ENCODE results near the gene HS3ST2.
A peak's percentile ranks its signal among the peaks of the same experiment; 100 is the strongest.

HS3ST2 gene

DNA sequence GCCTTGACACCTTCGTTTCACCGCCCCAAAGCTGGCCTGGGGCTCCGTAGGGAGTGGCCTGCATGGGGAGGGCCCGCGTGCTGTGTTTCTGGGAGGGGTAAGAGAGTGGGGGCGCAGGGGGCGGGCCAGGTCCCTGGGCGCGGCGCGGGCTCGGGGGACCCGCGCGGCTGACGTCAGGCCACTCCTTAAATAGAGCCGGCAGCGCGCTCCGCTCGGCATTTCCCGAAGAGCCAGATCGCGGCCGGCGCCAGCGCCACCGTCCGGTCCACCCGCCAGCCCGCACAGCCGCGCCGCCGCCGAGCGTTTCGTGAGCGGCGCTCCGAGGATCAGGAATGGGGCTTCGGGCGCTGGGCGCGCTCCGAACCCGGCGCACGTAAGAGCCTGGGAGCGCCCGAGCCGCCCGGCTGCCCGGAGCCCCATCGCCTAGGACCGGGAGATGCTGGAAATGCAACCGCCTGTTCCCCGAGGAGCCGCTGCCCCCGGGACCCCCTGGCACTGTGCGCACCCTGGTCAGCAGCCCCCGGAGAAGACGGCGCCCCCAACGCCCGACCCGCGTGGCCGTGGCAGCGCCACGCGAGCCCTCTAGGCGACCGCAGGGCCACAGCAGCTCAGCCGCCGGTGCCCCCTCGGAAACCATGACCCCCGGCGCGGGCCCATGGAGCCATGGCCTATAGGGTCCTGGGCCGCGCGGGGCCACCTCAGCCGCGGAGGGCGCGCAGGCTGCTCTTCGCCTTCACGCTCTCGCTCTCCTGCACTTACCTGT lies at the start of gene HS3ST2:
HS3ST2 (plus strand) TSS at position 215 of the 763 bp plus-strand sequence; CDS start at position 664, 449 bp downstream.
- Histone ChIP-seq H3K27ac (ENCODE audit: low read depth in 2 of 2, low read length in 2 of 2) (no peak within 1 kb of the TSS), H3K9me3 (ENCODE audit: control insufficient read depth in 2 of 2, low read length in 2 of 2) (no peaks in the 10 kb centered on the region), H3K36me3 (ENCODE audit: control insufficient read depth in 2 of 2, insufficient read depth in 2 of 2, low read length in 2 of 2) (no peaks in the 10 kb centered on the region), H3K27me3 (ENCODE audit: control insufficient read depth in 2 of 2, insufficient read depth in 2 of 2, low read length in 2 of 2) (peaks cover 20 to 28% of the 10 kb centered on the region in 2 donors), H3K9ac (ENCODE audit: low read depth in 1 of 2, low read length in 2 of 2) (peak within 1 kb of the TSS in 1 of 2 donors; percentile 34), H3K4me1 (ENCODE audit: control insufficient read depth in 2 of 2, insufficient read depth in 2 of 2, low read length in 2 of 2) (peaks cover 0 to 5% of the 10 kb centered on the region in 2 donors), H3K4me3 (ENCODE audit: low read length in 2 of 2) (peak within 1 kb of the TSS; percentile 22 to 26)

DNA sequence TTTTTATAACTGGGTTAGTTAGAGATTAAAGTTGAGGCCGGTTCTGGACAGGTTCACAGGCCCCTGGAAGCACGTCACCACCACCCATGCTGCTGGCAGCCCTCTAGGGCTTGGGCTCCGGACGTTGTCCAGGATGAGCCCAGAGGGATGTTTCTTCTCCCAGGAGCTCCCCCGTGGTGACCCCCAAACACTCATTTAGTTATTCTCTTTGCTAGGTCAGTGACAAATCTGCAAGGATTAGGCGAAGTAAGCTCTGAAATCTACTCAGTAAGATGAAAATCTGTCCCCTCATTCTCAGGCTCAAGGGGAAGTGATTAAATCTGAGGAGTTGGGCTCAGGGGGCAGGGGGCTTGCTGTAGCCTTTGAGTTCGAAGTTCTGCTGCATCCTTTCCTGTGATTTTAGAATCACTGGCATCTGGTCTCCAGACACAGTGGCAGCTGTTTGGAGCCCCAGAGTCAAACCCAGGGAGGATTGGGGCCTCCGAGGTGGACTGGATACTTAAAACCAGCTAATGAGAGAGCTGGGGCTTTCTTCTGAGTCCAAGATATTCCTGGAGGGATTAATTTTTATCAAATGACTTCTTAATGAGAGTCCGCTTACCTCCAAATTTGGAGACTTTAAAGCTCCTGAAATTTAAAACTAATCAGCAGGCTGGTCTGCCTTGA lies 49.2 kb upstream of the HS3ST2 start:
- Histone ChIP-seq H3K9me3 (ENCODE audit: control insufficient read depth in 2 of 2, low read length in 2 of 2) (no peaks in the 10 kb centered on the region), H3K27ac (ENCODE audit: low read depth in 2 of 2, low read length in 2 of 2) (no peak overlapping the region), H3K4me3 (ENCODE audit: low read length in 2 of 2) (no peak overlapping the region), H3K36me3 (ENCODE audit: control insufficient read depth in 2 of 2, insufficient read depth in 2 of 2, low read length in 2 of 2) (no peaks in the 10 kb centered on the region), H3K27me3 (ENCODE audit: control insufficient read depth in 2 of 2, insufficient read depth in 2 of 2, low read length in 2 of 2) (no peaks in the 10 kb centered on the region), H3K9ac (ENCODE audit: low read depth in 1 of 2, low read length in 2 of 2) (no peak overlapping the region), H3K4me1 (ENCODE audit: control insufficient read depth in 2 of 2, insufficient read depth in 2 of 2, low read length in 2 of 2) (no peaks in the 10 kb centered on the region)

- H3K27me3 ChIP-seq (ENCODE audit: control insufficient read depth in 2 of 2, insufficient read depth in 2 of 2, low read length in 2 of 2) = peaks cover 0 to 4% of the 10 kb centered on the region in 2 donors
- no peaks in the 10 kb centered on the region for H3K4me1 ChIP-seq (ENCODE audit: control insufficient read depth in 2 of 2, insufficient read depth in 2 of 2, low read length in 2 of 2)
- no peak overlapping the region for H3K4me3 ChIP-seq (ENCODE audit: low read length in 2 of 2)
- H3K9ac ChIP-seq (ENCODE audit: low read depth in 1 of 2, low read length in 2 of 2) = no peak overlapping the region
- no peaks in the 10 kb centered on the region for H3K36me3 ChIP-seq (ENCODE audit: control insufficient read depth in 2 of 2, insufficient read depth in 2 of 2, low read length in 2 of 2)
- H3K27ac ChIP-seq (ENCODE audit: low read depth in 2 of 2, low read length in 2 of 2) = no peak overlapping the region
- no peaks in the 10 kb centered on the region for H3K9me3 ChIP-seq (ENCODE audit: control insufficient read depth in 2 of 2, low read length in 2 of 2)
Observed at GRCh38 chr16:22765479-22765878, 48.5 kb upstream of the HS3ST2 start.

GRCh38 chr16:22770866-22771265 lies 43.1 kb upstream of the HS3ST2 start:
- H3K4me1 ChIP-seq (ENCODE audit: control insufficient read depth in 2 of 2, insufficient read depth in 2 of 2, low read length in 2 of 2) = no peaks in the 10 kb centered on the region
- H3K4me3 ChIP-seq (ENCODE audit: low read length in 2 of 2) = no peak overlapping the region
- H3K9ac ChIP-seq (ENCODE audit: low read depth in 1 of 2, low read length in 2 of 2) = no peak overlapping the region
- peaks cover 2 to 8% of the 10 kb centered on the region in 2 donors for H3K27me3 ChIP-seq (ENCODE audit: control insufficient read depth in 2 of 2, insufficient read depth in 2 of 2, low read length in 2 of 2)
- no peaks in the 10 kb centered on the region for H3K9me3 ChIP-seq (ENCODE audit: control insufficient read depth in 2 of 2, low read length in 2 of 2)
- H3K27ac ChIP-seq (ENCODE audit: low read depth in 2 of 2, low read length in 2 of 2) = no peak overlapping the region
- H3K36me3 ChIP-seq (ENCODE audit: control insufficient read depth in 2 of 2, insufficient read depth in 2 of 2, low read length in 2 of 2) = no peaks in the 10 kb centered on the region

DNA sequence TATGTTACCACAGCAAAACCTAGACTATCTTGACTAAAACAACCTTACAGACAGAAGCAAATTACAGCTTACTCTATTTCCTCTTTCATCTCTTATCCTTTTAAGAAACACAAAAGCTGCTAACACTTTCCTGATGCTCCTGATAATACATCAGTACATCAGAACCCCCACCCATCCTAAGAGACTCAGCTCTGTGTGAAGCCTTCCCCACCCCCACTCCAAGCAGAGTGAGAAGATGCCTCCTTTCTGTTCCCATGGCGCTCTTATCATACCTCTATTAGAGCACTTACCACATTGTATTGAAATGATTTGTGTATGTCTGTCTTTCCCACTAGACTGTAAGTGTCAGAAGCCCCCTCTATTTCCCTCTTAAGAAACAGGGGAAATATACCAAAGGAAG lies 42.4 kb upstream of the HS3ST2 start:
- H3K36me3 ChIP-seq (ENCODE audit: control insufficient read depth in 2 of 2, insufficient read depth in 2 of 2, low read length in 2 of 2) = no peaks in the 10 kb centered on the region
- H3K4me1 ChIP-seq (ENCODE audit: control insufficient read depth in 2 of 2, insufficient read depth in 2 of 2, low read length in 2 of 2) = no peaks in the 10 kb centered on the region
- no peak overlapping the region for H3K4me3 ChIP-seq (ENCODE audit: low read length in 2 of 2)
- H3K27me3 ChIP-seq (ENCODE audit: control insufficient read depth in 2 of 2, insufficient read depth in 2 of 2, low read length in 2 of 2) = peaks cover 2 to 8% of the 10 kb centered on the region in 2 donors
- no peak overlapping the region for H3K27ac ChIP-seq (ENCODE audit: low read depth in 2 of 2, low read length in 2 of 2)
- no peak overlapping the region for H3K9ac ChIP-seq (ENCODE audit: low read depth in 1 of 2, low read length in 2 of 2)
- H3K9me3 ChIP-seq (ENCODE audit: control insufficient read depth in 2 of 2, low read length in 2 of 2) = no peaks in the 10 kb centered on the region

GRCh38 chr16:22775220-22775922 lies 38.6 kb upstream of the HS3ST2 start:
- Histone ChIP-seq H3K4me3 (ENCODE audit: low read length in 2 of 2) (no peak overlapping the region), H3K36me3 (ENCODE audit: control insufficient read depth in 2 of 2, insufficient read depth in 2 of 2, low read length in 2 of 2) (no peaks in the 10 kb centered on the region), H3K9ac (ENCODE audit: low read depth in 1 of 2, low read length in 2 of 2) (no peak overlapping the region), H3K27ac (ENCODE audit: low read depth in 2 of 2, low read length in 2 of 2) (no peak overlapping the region), H3K4me1 (ENCODE audit: control insufficient read depth in 2 of 2, insufficient read depth in 2 of 2, low read length in 2 of 2) (no peaks in the 10 kb centered on the region), H3K9me3 (ENCODE audit: control insufficient read depth in 2 of 2, low read length in 2 of 2) (no peaks in the 10 kb centered on the region), H3K27me3 (ENCODE audit: control insufficient read depth in 2 of 2, insufficient read depth in 2 of 2, low read length in 2 of 2) (peaks cover 2 to 5% of the 10 kb centered on the region in 2 donors)

DNA sequence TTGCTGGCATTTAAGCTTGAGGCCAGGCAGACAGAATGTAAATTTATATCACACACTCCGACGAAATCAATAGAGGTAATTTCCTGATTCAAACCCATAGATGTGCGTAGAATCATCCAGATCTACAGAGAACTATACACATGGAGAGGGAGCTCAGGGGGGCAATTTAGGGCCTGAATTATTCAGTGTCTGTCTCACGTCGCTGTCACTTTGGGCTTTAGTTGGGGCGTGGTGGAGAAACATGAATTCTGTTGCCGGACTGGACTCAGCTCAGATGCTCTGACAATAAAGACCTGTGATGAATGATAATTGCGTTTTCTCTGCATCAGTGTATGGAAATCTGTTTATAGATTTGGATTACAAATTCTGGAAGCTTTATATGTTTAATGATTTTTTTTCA lies 32.5 kb upstream of the HS3ST2 start:
- Histone ChIP-seq H3K4me1 (ENCODE audit: control insufficient read depth in 2 of 2, insufficient read depth in 2 of 2, low read length in 2 of 2) (no peaks in the 10 kb centered on the region), H3K36me3 (ENCODE audit: control insufficient read depth in 2 of 2, insufficient read depth in 2 of 2, low read length in 2 of 2) (no peaks in the 10 kb centered on the region), H3K9me3 (ENCODE audit: control insufficient read depth in 2 of 2, low read length in 2 of 2) (no peaks in the 10 kb centered on the region), H3K27me3 (ENCODE audit: control insufficient read depth in 2 of 2, insufficient read depth in 2 of 2, low read length in 2 of 2) (peaks cover 0 to 2% of the 10 kb centered on the region in 2 donors), H3K27ac (ENCODE audit: low read depth in 2 of 2, low read length in 2 of 2) (no peak overlapping the region), H3K9ac (ENCODE audit: low read depth in 1 of 2, low read length in 2 of 2) (no peak overlapping the region), H3K4me3 (ENCODE audit: low read length in 2 of 2) (no peak overlapping the region)

DNA sequence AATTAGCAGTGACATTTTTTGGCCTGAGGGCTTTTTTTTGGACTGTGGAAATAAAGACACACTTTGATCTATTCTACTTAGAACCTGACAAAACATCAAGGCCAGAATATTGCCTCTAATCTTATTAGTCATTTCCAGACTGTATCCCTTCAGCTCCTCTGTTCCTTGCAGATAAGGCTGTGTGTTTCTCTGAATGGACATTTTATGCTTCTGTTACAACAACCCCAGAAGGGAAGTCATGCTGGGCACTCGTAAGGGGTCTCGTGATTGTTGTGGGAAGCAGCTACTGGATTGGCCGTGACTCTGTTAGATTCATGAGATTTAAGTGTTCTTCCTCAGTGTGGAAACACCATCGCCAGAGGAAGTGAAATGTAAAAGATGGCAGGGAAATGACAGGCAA lies 31.6 kb upstream of the HS3ST2 start:
- no peak overlapping the region for H3K9ac ChIP-seq (ENCODE audit: low read depth in 1 of 2, low read length in 2 of 2)
- H3K4me3 ChIP-seq (ENCODE audit: low read length in 2 of 2) = no peak overlapping the region
- peaks cover 0 to 2% of the 10 kb centered on the region in 2 donors for H3K27me3 ChIP-seq (ENCODE audit: control insufficient read depth in 2 of 2, insufficient read depth in 2 of 2, low read length in 2 of 2)
- no peaks in the 10 kb centered on the region for H3K36me3 ChIP-seq (ENCODE audit: control insufficient read depth in 2 of 2, insufficient read depth in 2 of 2, low read length in 2 of 2)
- no peak overlapping the region for H3K27ac ChIP-seq (ENCODE audit: low read depth in 2 of 2, low read length in 2 of 2)
- H3K4me1 ChIP-seq (ENCODE audit: control insufficient read depth in 2 of 2, insufficient read depth in 2 of 2, low read length in 2 of 2) = no peaks in the 10 kb centered on the region
- H3K9me3 ChIP-seq (ENCODE audit: control insufficient read depth in 2 of 2, low read length in 2 of 2) = no peaks in the 10 kb centered on the region

- H3K9me3 ChIP-seq (ENCODE audit: control insufficient read depth in 2 of 2, low read length in 2 of 2) = no peaks in the 10 kb centered on the region
Observed at GRCh38 chr16:22784690-22785214, 29.2 kb upstream of the HS3ST2 start.

GRCh38 chr16:22785552-22785951 lies 28.4 kb upstream of the HS3ST2 start:
- H3K4me3 ChIP-seq (ENCODE audit: low read length in 2 of 2) = no peak overlapping the region
- H3K4me1 ChIP-seq (ENCODE audit: control insufficient read depth in 2 of 2, insufficient read depth in 2 of 2, low read length in 2 of 2) = peaks cover 2 to 3% of the 10 kb centered on the region in 2 donors
- H3K9ac ChIP-seq (ENCODE audit: low read depth in 1 of 2, low read length in 2 of 2) = no peak overlapping the region
- no peak overlapping the region for H3K27ac ChIP-seq (ENCODE audit: low read depth in 2 of 2, low read length in 2 of 2)
- H3K36me3 ChIP-seq (ENCODE audit: control insufficient read depth in 2 of 2, insufficient read depth in 2 of 2, low read length in 2 of 2) = no peaks in the 10 kb centered on the region
- peaks cover 0 to 2% of the 10 kb centered on the region in 2 donors for H3K27me3 ChIP-seq (ENCODE audit: control insufficient read depth in 2 of 2, insufficient read depth in 2 of 2, low read length in 2 of 2)
- H3K9me3 ChIP-seq (ENCODE audit: control insufficient read depth in 2 of 2, low read length in 2 of 2) = no peaks in the 10 kb centered on the region

More at GRCh38 chr16:22784690-22785214, 29.2 kb upstream of the HS3ST2 start:
- no peak overlapping the region for H3K27ac ChIP-seq (ENCODE audit: low read depth in 2 of 2, low read length in 2 of 2)
- H3K27me3 ChIP-seq (ENCODE audit: control insufficient read depth in 2 of 2, insufficient read depth in 2 of 2, low read length in 2 of 2) = peaks cover 0 to 2% of the 10 kb centered on the region in 2 donors
- no peak overlapping the region for H3K9ac ChIP-seq (ENCODE audit: low read depth in 1 of 2, low read length in 2 of 2)
- no peak overlapping the region for H3K4me3 ChIP-seq (ENCODE audit: low read length in 2 of 2)
- peaks cover 2 to 3% of the 10 kb centered on the region in 2 donors for H3K4me1 ChIP-seq (ENCODE audit: control insufficient read depth in 2 of 2, insufficient read depth in 2 of 2, low read length in 2 of 2)
- no peaks in the 10 kb centered on the region for H3K36me3 ChIP-seq (ENCODE audit: control insufficient read depth in 2 of 2, insufficient read depth in 2 of 2, low read length in 2 of 2)
